NCI-H82 treated with DMSO at 0.1 percent for 48 hours (cell line): ENCODE measurements around the gene NHLRC3.
"Not testable (repeated sequence)": the region's sequence is repeated elsewhere in the genome, so short reads cannot be mapped to it uniquely, and the experiment has no call there.

ENCODE experiments used
- DNase-seq: peaks from one replicate; lab custom pipeline; 2025; ENCODE audit not compliant: unreplicated experiment; lab: John Stamatoyannopoulos, UW

The NHLRC3 gene, protein sequence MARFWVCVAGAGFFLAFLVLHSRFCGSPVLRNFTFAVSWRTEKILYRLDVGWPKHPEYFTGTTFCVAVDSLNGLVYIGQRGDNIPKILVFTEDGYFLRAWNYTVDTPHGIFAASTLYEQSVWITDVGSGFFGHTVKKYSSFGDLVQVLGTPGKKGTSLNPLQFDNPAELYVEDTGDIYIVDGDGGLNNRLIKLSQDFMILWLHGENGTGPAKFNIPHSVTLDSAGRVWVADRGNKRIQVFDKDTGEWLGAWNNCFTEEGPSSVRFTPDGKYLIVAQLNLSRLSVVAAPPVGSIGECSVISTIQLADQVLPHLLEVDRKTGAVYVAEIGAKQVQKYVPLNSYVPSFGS

DNA sequence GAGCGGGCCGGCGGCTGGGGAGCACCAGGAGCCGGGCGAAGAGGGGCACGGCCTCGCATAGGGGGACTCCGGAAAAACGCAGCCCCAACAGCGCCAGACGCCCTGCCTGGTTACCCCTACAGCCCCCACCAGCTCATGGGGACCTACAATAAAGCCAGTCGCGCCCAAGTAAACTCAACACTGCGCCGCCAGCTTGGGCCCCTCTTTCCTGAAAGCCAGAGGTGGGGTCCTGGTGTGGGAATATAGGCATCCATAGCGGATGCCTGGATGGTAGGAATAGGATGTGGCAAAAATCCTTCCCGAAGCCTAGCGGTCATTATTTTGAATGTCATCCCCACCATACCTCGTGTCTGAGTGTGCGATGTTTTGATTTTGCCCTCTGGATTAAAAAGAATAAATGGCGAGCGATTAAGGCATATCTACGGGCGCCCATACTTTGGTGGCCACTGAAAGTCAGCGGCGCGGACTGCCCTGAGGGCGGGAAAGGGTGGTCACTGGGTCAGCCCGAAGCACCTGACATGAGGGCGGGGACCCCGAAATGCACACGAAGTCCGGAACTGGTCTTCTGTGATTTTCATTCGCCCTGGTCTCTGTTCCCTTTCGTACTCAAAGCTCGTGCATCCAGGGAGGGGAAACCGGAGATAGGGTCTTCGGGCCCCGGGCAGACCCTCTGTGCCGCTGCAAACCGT, at the start of gene NHLRC3, which contains the start of gene PROSER1:
NHLRC3 (plus strand) TSS at position 577 of the 689 bp plus-strand sequence. CDS start 184 bp downstream, outside the sequence.
PROSER1 (minus strand) TSS at position 210 of the 689 bp plus-strand sequence. CDS start 847 bp downstream, outside the sequence.
- peak; percentile 93 for DNase-seq

DNA sequence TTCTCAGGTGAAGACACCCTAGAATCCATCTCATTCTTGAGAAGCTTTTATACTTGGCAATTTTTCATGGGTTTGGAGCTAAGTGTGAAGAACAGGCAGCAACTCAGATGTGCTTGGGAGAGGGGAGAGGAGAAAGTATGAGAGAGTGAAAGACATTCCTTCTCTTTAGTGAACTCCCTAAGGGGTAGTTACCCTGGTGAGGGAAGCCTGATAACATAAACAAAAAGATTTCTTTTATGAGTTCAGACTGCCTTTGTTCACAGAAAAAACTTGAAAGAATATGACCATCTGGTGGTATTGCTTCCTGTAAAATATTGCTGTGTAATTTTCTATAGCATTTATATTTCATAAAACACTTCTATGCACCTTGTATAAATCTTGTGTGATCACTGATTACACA, 47.6 kb upstream of the NHLRC3 start, which contains the start of gene STOML3:
STOML3 (minus strand) TSS at position 139 of the 400 bp plus-strand sequence; CDS start at position 29, 110 bp downstream.
- DNase-seq = no peak

DNA sequence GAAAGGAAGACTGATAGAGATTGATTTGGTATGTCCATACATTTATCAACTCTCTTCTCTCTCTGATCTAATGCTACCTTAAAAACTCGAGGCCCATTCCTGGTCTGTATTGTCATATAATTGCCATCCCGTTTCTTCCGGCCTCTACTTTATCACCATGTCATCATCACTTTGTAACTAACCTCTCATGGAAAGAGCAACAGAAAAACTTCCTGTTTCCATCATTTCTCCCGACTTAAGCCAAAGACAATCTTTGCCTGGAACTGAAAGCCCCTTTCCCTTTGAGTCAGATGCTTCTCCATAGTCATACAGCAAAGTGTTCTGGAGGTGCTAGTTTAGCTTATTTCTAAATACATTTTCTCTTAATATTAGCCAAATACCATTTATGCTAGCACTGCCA, 44.9 kb upstream of the NHLRC3 start:
- no peak for DNase-seq

DNA sequence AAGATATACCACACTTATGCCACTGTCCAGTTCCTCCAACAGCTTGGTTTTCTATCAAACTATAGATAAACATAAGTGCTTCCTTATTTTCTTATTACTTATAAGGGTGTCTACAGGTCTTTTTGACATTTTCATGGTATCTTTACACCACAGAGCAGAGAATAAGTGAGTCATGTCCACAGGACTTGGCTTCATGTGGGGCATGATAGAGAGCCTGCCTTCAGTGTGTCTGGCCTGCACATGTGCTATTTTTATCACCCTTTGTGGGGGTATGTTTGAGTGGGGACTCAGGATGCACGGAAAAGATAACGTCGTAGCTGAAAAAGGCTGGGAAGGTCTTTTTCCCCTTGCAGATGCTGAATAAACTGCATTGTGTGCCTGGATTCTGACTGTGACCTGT, 39.5 kb upstream of the NHLRC3 start:
- DNase-seq = no peak

DNA sequence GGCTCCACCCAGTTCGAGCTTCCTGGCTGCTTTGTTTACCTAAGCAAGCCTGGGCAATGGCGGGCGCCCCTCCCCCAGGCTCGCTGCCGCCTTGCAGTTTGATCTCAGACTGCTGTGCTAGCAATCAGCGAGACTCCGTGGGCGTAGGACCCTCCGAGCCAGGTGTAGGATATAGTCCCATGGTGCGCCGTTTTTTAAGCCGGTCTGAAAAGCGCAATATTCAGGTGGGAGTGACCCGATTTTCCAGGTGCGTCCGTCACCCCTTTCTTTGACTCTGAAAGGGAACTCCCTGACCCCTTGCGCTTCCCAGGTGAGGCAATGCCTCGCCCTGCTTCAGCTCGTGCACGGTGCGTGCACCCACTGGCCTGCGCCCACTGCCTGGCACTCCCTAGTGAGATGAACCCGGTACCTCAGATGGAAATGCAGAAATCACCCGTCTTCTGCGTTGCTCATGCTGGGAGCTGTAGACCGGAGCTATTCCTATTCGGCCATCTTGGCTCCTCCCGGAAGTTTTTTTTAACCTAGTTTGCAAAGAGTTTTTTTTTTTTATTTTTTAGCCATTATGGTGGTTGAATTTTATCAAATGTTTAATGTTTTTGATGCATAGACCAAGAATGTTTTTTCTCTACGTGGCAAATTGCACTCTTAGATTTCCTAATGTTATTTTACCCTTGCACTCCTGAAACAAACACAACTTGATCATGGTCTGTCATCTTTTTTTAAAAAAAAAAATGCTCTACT, 31.7 kb upstream of the NHLRC3 start:
- not testable (repeated sequence) for DNase-seq

DNA sequence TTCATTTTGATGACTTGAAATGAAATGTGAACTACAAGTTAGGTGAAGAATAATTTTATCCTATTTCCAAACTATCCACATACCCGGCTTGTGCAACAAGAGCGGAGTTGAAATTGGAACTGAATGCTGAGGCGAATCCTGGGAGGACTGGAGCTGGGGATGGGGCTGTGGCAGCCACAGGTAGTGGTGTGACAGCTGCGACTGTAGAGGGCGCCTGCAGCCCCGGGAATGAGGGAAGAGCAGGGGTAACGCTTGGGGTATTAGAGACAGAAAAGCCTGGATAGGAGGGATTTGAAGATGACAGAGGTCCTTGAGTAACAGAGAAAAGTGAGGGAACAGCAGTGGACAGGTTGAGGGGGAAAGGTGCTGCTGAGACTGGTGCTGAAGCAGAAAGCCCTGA, 25.6 kb upstream of the NHLRC3 start:
- no peak for DNase-seq

DNA sequence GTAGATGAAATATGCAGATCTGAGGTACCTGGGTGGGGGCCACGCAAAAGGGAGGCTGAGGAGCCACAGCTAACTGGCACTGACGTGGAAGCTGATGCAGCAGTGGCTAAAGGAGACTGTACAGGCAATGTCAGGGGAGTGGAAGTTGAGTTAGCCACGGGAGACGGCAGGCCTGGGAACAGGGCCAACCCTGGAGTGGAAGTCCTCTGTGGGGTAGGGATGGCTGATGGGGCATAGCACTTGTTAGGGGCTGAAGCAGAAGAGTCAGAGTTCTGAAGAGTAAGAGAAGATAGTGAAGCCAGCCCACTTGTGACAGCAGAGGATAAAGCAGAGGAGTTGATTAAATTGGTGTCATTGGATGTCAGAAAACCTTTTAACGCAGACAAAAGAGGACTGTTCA, 24.8 kb upstream of the NHLRC3 start:
- DNase-seq = no peak

DNA sequence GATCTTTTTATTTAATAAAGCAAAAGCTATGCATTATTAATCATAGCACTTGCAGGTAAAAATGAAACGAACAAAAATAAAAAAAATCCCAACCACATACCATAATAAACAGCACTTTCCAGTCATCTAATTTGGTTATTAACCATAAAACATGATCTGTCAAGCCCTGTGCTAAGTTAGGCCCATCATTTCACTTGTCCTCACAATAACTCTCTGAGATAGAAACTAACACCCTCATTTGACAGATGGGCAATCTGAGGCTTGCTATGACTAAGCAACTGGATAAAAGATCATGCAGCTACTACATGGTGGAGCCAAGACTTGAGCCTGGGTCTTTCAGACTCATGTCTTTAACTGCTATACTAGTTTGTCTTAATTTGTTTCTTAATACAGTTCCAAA, 22.2 kb upstream of the NHLRC3 start:
- no peak for DNase-seq

DNA sequence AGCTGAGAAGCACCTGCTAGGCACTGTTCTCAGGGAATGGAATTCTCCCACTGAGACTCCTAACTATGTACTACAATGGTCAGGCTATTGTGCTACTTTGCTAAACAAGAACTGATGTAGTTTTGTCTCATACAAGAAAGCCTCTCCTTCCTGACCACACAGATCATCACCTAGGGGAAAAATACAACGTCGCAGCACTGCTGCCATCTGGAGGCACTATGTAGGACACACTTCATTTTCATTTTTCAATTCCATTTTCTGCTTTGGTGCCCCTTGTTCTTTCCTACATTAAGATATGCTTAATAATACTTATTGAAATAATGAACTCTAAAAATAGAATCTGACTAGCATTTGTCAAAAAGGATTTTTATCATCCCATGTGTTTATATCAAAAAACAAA, 21.5 kb upstream of the NHLRC3 start:
- no peak for DNase-seq

DNA sequence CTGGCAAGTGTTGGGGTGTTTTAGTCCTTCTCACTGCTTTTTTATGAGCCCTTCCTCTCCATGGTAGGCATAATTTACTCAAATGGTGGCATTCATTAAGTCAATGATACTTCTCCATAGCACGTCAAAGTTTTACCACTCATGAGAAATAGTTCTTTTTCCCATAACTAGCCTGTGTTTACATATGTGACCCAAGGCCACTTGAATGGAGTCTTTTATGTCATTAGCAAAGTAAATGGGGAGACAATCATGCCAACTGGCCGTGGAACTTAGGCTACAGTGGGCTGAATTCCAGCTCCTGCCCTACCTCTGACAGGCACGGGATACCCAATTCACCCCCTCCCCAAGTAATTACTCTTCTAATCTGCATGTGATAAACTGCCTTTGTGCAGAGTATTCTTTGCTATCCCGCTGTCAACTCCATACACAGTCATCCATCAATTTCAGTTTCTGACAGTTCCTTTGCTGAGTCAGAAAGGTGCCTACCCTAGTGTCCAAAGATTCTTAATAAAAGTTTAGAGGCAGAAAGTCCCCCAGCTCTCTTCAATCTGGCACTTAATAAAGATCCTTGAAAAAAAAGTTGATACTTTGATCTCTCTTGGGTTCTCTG, 17.3 kb upstream of the NHLRC3 start:
- DNase-seq = no peak

DNA sequence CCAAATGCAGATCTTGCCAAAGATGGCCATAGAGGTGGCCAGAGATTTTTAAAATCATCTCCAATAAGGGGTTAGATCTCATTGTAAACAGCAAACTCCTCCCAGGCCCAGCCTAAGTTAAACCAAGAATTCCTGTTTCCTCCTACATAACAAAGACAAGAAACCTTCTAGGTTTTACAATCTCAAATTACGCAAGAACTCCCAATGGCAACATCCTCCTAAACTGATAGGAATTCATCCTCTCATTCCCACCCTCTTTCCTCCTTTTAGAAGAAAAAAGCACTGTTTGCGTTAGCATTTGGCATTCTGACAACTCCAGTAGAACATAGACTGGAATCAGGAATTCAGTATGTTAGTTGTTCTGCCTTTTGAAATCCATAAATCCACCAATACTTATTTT, 14.9 kb upstream of the NHLRC3 start:
- DNase-seq = no peak

DNA sequence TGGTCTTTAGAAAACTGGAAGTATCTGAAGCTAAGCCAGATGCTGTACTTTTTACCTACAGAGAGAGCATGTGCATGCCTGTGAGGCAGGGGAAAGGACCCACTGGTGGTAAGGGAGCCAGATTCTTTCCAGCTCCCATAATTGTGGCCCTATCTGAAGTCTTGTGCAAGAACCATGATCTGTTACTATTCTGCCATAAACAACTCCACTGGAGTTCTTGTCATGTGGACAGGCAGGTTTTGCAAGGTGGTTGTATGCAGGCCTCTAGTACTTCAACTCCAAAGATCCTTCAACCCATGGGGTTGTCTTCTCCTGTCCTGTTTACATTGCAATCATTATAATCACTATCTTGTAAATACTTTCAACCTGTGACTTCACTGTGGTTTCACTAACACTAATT, 14.5 kb upstream of the NHLRC3 start:
- no peak for DNase-seq

DNA sequence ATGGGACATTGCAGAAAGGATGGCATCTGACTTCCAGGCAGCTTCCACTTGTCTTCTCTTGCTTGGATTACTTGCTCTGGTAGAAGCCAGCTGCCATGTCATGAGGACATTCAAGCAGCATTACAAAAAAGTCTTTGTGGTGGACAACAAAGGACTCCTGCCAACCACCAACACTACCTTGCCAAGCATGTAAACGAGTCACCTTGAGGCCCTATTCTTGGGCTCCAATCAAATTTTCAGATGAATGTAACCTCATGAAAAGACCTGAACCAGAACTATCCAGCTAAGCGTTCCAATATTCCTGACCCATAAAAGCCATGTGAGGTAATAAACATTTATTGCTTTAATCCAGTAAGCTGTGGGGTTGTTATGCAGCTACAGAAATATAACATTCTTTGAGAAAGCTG, 12.8 kb upstream of the NHLRC3 start:
- no peak for DNase-seq

DNA sequence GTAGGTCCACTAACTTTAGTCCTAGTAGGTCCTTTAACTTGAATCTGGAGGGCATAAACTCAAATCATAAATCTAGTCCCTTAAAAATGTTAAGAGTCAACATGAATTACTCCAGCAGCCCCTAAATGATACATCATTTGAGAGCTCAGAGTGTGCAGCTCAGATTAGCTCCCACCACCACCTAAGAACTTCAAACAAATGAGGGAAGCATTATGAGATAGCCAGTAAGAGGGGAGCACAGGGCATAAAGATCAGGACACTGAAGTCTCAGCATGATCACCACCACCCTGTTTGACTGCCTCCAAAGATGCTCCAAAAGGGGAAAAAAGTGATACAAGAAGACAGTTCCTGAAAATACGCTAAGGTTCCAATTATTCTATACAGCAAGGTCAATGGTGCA, 6.1 kb upstream of the NHLRC3 start:
- DNase-seq = no peak

DNA sequence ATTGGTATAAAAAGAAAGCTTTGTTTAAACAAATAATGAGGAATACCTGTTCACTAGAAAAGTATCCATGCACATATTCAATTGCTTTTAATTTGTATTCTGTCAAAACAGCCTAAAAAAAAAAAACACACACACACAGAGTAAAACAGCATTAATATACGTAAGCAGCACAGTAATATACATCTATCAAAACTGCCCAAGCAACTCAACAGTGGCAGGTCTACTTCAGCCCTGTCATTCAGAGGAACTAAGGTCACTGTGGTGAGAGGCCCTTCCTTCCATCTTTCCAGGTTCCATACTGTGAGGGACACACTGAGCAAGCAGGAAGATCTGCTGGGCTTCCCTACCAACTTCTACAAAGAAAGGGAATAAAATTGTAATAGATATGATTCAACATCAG, 4.2 kb upstream of the NHLRC3 start:
- DNase-seq = no peak

DNA sequence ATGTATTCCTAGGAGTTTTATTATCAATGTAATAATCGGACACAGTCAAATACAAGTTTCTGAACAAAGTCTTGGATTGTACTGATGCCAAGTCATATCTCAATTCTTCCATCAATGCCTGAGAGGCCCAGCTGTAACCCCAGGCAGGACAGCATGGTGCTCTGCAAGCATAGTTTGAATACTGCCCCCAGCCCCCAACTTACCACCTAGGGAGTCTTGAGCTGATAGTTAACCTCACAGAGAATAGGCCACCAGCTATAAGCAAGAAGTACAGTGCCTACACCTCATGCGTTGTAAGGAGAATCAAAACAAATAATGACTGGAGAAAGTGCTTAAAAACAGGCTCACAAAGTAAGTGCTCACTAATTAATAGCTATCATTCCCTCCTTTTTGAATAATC, 3.1 kb upstream of the NHLRC3 start:
- DNase-seq = peak; percentile 20

DNA sequence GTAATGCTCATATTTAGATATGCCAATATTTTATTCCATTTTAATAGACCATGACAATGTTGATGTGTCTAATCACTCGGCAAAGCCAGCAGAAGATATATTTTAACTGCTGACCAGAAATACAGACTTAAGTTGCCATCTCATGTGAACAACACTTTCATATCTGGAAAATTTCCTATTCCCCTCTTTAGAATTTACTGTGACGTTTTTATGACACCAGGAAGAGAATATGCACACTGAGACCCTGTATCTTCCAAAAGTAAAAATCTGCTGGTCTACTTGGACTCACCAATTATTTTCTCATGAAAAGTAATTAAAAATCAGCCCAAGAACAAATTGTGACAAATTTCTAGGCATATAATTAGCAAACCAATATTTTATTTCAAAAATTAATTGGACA, 2.5 kb upstream of the NHLRC3 start:
- DNase-seq = no peak

DNA sequence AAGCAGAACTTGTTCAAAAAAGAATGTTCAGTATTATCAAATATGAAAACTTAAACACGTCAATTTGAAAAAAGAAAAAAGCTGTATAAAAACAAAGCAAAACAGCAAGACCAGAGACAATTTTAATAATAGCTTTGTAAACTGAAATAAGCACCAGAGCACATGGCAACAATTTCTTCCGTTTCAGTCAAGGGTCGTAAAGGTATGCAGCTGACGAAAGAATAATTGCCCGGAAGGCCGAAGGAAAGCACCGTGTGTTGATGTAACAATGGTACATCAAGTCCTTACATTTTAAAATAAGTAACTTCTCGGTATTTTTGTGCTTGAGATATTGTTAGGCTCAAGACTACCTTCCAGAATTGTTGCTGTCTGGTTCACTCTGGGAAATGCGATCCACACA, 2.0 kb upstream of the NHLRC3 start:
- DNase-seq = peak; percentile 39

DNA sequence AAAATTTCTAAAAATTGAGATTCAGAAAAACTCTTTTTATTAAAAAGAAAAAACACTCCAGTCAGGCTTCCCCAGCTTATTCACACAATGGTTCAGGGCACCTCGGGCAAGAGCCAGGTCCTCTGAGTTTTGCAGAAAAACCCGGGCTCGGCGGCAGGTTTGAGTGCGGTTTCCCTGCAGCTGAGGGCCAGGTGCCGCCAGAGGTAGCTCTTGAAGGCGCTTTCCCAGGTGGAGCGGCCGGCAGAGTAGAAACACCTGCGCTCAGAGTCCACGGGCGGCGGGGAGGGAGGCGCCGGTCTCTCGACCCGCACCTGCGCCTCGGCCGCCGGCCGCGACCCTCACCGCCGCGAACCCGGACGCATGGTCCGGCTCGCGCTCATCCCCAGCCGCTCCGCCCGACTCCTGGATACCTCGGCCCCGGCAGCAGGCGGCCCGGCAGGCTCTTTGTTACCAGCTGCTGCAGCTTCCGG, 811 bp upstream of the NHLRC3 start:
- DNase-seq = no peak

DNA sequence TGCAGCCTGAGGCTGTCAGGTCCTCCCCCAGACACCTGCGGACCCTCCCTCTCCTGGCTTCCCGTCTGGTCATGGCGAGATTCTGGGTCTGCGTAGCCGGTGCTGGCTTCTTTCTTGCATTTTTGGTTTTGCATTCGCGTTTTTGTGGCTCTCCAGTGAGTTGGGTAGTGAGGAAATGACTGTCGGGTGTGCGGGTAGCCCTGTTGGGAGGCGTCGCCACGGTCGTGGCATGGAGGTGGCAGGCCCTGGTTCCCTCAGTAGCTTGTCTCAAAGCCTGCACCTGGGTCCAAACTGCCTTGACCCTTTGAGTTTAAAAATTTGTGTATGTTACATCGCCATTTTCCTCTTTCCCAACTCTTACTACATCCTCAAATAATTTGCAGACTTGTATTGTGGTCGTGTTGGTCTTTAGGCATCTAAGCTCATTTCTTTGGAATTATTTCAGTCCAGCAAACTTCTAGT, 344 bp downstream of the NHLRC3 start:
- peak; percentile 60 for DNase-seq

DNA sequence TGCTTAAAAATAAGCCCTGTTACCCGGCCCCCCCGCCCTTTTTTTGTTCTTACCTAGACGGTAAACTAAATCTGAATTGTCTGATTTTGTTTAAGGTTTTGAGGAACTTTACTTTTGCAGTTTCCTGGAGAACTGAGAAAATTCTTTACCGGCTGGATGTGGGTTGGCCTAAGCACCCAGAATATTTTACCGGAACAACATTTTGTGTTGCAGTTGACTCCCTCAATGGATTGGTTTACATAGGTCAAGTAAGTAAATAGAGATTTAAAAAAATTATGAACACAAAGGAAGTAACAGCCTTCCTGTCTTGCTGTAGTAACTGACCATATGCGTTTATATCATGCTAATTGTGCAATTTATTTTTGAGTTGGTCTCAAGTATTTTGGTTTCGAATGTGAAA, 785 bp downstream of the NHLRC3 start:
- DNase-seq = no peak
